GM23248 (cell line): ENCODE results near the gene PHPT1.

Experiments used
- EZH2 ChIP-seq: fragments of 200-600 bp; sonication (generic); IDR thresholded peaks from 2 replicates; pipeline ENCODE4 v1.6.1; 2018; ENCODE audit warnings: antibody characterized with exemption, mild to moderate bottlenecking; ENCODE audit not compliant: insufficient read depth, poor library complexity, severe bottlenecking
- EZH2phosphoT487 ChIP-seq: fragments of 200-600 bp; sonication (generic); IDR thresholded peaks from 2 replicates; pipeline ENCODE4 v1.6.1; 2018; ENCODE audit warnings: antibody characterized with exemption, moderate library complexity, mild to moderate bottlenecking, low read depth; ENCODE audit not compliant: insufficient read depth

DNA sequence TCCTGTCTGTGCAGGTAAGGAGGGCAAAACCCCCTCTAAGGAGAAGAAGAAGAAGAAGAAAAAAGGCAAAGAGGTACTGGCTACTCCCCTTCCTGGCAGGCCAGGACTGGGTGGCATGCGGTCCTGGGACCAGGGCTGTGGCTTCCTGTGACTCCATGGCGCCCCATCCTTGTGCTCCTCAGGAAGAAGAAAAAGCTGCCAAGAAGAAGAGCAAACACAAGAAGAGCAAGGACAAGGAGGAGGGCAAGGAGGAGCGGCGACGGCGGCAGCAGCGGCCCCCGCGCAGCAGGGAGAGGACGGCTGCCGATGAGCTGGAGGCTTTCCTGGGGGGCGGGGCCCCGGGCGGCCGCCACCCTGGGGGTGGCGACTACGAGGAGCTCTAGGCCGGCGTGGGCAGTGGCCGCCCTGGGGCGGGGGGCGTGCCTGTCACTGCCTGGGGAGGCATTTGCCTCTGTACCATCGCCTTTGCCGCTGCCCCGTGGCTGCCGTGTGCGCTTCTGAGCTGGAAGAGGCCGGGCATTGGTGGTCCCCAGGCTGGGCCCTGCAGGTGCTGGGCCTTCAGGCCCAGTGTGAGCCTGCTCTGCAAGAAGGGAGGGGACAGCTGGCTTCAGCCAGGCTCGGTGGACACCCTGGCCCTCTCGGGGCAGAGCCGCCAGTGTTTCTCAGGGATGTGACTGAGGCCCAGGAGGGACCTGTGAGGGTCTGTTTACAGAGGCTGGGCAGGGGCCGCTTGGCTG is 8.9 kb upstream of the PHPT1 start:
- TF ChIP-seq EZH2, result no peak
- TF ChIP-seq EZH2phosphoT487, result no peak
